ENCODE data around the gene MARCHF9.
A peak's percentile ranks its signal among the peaks of the same experiment; 100 is the strongest.

The MARCHF9 gene

DNA sequence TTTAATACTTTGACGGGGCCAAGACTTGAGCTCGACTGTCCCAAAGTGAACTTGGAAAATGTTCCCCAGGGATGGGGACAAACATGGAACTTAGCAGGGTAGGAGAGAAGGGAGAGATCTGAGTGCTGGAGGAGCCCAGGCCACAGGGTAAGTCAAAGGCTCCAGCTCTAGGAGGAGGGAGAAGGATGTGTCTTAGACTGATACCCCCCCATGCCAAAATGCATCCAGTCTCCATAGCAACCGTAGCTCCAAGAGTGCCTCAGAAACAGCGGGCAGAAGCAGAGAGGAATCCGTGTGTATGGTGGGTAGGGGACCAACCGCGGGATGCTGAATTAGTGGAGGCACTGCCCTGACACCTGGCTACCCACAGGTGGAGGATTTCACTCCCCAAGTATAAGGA is 15.5 kb upstream of the MARCHF9 start:
- DNase-seq: no peak

DNA sequence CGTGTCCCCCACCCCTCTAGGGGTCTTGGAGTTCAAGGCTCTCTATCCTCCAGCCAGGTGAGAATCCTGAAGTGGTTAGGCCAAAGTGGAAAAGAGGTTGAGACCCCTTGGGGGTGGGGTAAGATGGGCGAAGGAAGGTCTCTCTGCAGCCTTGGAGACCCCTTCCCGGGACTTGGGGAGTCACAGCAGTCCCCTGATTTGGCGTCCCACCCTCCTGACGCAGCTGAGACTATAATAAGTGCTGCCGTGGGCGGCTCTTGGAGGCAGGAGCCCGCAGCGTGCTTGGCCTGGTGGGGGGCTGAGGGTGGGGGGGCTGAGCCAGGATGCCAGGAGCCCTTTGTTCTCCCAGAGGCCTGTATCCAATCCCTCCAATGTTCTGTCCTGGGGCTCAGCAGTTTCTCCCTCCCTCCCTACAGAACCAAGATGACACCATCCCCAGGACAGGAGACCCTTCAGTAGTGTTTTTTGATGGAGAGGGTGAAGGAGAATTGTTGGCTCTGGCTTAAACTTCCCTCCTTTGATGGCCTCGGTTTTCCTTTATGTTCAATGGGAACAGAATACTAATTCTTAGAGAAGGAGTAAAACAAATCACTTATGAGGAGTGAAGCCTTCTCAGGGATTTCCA is 14.9 kb upstream of the MARCHF9 start:
- no peak for DNase-seq

DNA sequence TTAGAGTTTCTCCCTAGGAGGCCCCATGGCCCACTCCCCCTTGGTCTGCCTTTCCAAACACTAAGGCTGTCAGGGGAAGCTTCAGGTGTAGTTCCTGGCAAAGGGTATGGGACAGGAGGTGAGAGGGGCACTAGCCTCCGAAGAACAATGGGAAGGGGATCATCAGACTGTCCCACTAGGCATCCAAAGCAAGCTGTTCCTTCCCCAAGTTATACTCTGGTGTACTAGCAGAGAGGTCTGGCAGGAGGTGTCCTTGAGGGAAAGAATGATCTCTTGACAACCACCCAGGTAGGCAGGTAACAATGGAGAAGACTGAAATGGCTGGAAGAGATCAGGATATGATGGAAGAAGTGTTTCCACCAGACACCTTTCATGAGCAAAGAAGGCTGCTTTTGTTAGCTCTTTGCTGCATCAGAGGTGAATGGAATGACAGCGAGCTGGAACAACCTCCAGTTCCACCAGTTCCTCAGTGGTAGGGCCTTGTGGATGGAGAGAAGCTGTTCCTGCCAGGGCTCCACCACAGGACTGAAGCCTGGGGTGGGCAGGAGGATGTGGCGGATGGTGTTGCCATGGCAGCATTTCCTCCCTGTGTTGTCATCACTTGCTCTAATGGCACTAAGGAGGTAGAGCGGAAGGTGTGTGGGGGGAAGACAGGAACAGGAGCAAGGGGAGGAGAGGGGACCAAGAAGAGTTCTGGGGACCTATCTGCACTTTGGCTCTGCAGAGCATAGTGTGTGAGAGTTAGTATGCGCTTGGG is 14.1 kb upstream of the MARCHF9 start:
- DNase-seq: peak; percentile 70 to 72

DNA sequence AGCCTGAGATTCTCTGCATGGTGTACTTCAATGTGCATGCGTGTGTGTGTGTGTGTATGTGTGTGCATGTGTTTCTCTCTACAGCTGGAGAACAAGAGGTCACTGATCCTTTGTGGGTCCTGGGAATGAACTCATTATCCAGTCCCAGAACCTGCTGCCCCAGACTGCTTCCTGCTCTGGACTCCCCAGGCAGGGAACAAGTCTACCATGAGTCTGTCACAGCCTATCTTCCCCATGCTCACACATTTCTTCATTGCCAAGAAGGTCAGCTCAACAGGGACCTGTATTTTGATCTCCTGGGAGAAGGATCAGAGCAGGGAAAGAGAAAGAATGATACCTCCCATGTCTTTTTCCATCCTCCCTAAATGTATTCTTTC is 13.5 kb upstream of the MARCHF9 start:
- no peak for DNase-seq

DNA sequence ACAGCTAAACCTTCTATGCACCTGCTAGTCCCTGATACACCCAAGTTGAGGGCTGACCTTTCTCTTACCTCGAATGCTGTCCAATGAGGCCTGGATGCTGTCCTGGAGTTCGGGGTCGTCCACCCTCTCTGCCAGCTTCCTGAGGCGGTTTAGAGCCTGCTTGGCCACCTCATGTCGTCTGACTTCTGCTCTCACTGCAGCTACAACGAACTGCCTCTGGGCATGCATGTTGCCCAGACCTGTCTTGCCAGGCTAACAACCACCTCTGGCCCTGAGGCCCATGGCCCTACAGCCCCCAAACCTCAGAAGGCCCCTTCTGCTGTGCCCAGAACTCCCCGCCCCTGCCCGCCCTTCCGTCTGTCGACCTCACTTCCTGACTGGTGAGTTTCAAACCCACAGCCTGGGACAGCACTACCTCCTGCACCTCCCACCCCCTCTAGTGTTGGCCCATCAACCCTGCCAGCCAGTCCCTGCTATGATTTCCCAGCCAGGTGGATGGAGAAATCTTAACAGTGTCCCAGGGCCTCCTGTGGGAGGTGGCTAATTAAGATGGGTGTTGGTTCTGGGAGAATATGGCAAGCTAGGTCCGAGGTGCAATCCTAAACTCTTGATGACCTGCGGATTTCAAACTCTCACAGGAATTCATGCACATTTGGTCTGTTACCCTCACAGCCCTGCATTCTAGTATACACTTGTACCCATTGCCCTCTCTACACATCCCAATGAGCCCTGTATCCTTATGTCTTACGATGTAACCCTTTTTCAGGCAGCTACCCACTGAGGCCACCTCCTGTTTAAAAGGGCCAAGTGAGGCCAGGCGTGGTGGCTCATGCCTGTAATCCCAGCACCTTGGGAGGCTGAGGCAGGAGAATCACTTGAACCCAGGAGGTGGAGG is 12.8 kb upstream of the MARCHF9 start:
- DNase-seq: peak; percentile 73 to 80

DNA sequence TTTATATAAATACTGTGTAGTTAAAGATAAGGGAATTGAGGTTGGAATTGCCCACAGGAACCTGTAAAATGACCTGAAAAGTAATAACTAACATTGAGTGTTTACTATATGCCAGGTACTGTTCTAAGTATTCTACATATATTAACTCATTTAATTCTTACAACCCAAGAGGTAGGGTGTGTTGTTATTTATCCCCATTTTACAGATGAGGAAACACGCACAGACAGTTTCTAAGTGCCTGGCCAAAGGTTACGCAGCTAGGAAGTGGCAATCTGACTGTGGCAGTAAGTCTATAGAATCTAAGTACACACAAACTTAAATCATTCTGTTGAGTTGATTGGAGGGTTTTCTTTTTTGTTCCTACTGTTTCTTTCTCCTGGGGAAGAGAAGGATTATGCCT is 11.1 kb upstream of the MARCHF9 start:
- DNase-seq: no peak

DNA sequence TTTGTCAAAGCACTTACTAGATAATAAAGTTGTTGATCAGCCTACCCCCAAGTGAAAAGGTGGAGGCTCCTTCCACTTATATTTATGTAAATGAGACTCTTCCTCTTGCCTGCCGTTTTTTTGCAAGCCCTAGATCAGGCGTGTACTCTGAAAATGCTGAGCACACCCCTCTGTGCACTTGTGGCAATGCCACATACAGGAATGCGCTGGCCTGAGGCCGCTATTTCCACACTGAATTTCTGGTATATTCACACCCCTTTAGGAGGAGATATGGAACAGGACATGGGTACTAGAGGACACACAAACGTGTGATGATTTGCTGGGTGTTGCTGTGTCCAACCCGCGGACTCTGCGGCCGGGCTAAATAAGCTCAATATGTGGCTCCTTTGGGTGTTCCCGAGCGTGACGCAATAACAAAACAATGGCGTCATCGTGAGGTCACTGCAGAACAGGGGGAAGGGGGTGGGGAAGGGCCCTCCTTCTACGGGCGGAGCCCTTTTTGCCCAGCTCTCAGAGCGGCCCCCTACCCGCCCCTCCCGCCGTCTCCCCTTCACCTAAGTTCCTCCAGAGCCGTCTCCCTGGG is 10.6 kb upstream of the MARCHF9 start:
- peak; percentile 61 to 69 for DNase-seq

DNA sequence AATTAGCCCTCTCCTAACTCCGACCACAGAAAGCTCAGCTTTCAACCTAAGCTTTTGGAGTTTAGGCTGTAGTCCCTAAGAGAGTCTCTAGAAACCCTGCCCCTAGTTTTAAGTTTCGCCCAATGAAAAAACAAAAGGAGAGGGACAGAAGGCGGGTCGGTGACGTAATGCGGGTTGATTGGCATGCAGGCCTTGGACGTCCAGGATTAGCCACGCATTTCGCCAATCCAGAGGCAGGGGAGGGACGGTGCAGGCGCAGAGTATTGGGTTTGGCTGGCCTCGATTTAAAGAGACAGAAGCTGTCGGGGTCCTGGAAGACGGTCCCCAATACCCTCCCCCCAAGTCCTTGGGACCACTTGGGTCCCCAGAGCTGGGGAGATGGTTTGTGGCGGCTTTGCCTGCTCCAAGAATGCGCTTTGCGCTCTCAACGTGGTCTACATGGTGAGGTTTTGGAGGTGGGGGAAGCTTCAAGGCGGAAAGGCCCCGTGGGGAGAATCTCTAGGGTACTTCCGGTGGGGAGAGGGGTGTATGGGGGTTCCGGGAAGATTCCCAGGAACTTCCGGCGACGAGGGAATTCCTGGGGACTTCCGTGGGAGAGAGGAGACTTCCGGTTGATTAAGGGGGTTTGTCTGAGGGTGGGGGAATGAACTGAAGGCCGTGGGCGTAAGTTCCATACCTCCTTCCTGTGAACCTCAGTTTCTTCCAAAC is 10.0 kb upstream of the MARCHF9 start, which contains the start of gene TSPAN31:
Gene TSPAN31, plus strand, starts transcription at position 263 of the 708 bp plus-strand sequence. Its CDS starts 116 bp downstream, at position 379.
- peak; percentile 93 to 94 for DNase-seq

DNA sequence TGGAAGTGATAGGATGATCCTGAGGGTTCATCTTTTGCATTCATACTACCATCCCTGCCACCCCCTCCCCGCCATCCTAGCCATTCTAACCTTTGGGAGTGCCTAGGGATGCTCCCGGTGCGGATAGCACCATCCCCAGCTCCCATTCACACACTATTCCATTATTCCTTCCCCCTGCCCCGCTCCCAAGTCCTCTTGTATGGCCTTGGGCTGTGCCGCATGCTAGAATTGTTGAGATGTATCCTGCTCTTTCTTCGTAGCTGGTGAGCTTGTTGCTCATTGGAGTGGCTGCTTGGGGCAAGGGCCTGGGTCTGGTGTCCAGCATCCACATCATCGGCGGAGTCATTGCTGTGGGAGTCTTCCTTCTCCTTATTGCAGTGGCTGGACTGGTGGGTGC is 9.4 kb upstream of the MARCHF9 start:
- DNase-seq: no peak

DNA sequence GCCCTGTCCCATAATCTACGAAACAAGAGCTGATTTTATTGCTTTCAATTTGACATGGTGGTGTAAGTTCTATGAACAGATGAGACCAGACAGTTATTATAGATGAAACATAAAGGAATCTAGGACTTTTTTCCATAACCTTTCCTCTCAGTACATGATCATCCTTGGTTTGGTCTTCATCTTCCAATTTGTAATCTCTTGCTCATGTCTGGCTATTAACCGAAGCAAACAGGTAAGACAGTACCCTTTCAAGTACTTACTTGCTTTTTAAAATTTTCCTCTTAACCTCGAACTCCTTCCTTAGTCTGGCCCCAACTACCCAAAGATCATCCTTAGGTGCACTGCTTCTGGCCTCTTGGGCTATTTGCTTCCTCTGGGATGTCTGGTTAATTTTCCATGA is 8.9 kb upstream of the MARCHF9 start:
- no peak for DNase-seq

DNA sequence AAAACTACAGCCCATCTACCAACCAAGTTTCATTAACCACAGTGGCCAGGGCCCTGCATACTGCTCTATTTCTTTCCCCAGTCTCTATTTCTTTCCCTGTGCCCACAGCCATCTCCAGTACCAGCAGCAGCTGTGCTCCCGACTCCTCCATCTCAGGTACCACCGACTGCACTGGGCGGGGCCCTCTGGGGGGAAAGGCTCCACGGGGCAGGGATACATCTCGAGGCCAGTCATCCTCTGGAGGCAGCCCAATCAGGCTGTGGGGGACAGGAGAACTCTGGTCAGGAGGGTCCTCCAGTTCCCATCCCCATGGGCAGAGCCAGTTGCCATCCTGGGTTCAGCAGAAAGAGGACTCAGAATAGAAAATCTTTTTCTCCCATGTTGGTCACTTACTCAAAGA is 5.8 kb upstream of the MARCHF9 start:
- no peak for DNase-seq

DNA sequence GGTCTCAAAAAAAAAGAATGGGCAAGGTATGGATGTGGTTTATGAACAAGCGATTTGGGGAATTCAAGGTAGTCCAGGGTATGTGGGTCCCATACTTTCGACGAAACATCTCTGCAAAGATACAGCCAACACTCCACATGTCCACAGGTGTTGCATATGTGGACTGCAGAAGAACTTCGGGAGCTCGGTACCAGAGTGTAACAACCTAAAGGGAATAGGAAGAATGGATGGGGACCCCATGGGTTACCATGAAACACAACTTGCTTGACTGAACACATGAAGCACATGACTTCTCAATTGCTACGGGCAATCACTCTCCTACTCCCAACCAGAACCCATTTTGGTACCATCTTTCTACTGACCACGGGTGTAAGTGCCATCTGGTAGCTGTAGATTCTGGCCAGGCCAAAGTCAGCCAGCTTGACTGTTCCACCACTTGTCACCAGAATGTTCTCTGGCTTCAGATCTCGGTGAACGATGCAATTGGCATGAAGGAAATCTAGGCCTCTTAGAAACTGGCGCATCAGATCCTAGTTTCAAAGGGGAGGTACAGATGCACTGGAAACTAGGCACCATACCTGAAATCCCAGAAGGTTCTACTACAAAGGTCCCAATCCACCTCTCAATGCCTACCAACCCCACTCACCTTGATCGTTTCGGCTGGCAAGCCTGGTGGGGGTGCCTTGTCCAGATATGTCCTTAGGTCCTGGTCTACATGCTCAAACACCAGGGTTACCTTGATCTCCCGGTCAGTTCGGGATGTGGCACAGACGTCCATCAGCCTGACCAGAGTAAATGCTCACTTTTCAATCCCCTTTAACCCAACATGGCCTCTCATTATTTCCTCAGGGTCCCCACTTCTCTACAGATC is 4.1 kb upstream of the MARCHF9 start:
- no peak for DNase-seq

DNA sequence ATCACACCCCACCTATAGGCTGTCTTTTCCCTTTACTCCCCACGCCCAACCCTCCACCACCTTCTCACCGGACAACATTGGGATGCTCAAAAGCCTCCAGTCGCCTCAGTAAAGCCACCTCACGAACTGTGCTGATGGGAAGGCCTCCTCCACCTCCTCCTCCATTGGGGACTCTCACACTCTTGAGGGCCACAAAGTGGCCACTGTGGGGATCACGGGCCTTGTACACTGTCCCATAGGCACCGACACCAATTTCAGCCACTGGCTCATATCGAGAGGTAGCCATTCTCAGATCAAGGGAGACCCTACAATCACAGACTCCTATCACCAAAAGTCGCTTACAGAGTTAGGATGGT is 3.5 kb upstream of the MARCHF9 start:
- DNase-seq: no peak

DNA sequence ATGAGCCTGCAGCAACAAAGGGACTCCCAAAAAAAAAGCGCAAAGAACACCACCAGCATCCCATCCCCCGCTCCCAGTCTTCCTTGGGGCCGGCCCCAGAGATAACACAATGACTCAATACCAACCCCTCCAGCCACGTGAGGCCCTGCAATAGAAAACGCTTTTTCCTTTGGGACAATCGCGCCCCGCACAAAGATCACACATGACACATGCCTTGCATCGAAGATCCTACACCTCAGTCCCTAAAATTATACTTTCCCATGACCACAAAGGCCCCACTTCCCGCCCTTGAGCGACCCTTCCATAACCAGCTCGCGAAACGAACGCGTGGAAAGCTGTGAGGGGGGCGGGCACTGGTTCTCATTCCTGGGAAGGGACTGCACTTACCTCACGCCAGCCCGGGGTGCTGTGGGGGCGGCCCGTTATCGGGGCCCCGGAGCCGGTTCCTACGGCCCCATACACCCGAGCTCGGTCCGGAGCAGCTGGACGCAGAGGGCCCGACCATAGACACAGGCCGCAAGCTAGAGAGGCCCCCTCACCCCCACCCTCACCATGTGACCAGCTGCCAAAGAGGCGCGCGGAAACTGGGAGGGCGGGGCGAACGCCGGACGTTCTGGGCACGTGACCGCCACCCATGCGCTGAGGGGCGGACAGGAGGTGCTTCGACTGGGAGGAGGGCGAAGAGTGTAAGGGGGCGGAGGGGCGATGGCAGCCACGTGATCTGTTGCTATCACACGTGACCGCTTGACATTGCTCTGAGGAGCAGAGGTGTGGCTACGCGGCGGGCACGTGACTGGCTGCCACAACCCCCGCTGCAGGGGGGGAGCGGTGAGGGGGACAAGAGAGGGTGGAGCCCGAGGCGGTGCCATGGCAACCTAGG is 2.9 kb upstream of the MARCHF9 start, which contains the start of gene CDK4:
Gene CDK4, minus strand, starts transcription at position 523 of the 880 bp plus-strand sequence. CDS start 593 bp downstream, outside the sequence.
- DNase-seq: peak; percentile 96 to 98

DNA sequence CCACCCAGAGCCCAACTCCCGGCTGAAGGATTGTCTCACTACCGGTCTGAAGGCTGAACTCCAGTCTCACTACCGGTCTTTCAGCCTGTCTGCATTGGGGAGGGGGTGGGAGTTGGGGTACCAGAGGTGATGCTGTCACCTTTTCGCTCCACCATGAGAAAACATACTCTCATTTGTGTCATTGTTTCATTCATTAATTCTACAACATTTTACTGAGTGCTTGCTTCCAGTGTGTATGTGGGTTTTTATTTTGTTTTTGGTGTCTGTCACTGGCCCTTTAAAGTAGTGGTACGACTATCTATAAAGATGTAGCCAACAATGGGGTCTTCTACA is 2.3 kb upstream of the MARCHF9 start:
- DNase-seq: no peak

DNA sequence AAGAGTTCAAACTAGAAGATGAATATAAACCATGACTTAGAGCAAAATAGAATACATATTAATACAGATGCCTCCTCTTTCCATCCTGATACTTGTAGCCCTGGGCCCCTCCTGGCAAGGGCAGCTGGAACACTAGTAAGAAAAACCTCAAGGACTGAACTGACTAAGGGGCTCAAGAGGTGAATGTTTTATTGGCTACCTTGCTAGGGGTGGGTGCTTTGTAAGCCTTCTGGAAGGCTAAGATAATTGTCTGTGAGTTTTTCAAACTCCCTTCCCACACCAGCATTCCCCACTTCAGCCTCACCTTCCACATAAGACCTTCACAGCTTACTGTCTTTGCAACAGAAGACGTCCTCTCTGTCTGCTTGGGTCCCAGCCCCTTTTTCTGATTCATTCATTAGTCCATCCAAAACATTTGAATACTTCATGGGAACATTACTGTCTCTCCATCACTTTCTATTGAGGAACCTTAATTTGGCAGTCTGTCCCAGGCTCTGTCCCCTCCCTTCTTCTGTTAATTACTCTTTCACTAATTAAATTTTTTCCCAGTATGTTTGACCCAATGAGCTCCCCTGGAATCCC is 1.1 kb upstream of the MARCHF9 start:
- no peak for DNase-seq

DNA sequence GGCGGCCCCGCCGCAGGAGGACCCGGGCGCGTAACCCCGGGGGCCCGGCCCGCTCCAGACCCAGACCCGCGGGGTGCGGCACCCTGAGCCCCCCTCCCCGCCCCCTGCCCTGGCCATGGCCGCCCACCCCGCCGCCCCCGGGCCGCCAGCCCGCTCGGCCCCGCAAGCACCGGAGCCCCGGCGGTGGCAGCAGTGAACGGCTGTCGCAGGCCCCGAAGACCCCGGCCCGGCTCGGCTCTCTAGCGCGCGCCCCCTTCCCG is 221 bp downstream of the MARCHF9 start:
- no peak for DNase-seq

DNA sequence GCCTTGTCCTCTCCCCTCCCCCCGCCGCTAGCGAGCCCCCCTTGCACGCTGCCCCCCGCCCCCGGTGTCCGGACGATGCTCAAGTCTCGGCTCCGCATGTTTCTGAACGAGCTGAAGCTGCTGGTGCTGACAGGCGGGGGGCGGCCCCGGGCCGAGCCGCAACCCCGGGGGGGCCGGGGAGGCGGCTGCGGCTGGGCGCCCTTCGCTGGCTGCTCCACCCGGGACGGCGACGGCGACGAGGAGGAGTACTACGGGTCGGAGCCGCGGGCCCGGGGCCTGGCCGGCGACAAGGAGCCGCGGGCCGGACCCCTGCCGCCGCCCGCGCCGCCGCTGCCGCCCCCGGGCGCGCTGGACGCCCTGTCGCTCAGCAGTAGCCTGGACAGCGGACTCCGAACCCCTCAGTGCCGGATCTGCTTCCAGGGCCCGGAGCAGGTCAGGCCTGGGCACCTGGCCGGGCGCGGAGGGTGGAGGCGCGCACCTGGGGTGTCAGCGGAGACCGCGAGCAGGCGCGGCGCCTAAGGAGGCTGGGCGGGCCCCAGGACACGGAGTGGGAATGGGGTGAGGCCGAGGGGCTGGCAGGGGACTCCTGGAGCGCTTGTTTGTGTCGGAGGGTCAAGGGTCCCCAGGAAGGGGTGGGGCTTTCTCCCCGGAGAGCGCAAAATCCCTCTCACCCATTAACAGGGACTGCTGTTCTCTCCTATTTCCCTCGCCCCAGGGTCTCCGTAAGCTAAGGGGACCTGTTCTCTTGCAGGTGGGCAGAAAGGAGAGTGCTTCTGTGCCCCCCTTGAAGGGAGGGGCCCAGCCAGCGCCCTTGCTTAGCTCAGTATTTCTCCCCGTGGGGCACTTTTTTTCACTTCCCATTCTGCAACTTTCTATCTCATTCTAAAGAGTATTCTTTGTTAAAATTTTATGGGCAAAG is 810 bp downstream of the MARCHF9 start:
- peak; percentile 29 to 33 for DNase-seq

All from activated CD4-positive, alpha-beta T cell treated with anti-CD3 and anti-CD28 coated beads for 4 hours (primary cell).